IPS-20b (cell line): ENCODE data around the gene MYBPC1.

Source experiments
- H3K27ac ChIP-seq: one replicate; pipeline ENCODE4 v1.5.1; 2013; ENCODE audit warnings: low read length
- H3K27me3 ChIP-seq: 2 replicates; pipeline ENCODE4 v1.6.1; 2013; ENCODE audit warnings: mild to moderate bottlenecking, low read length, inconsistent platforms; ENCODE audit not compliant: insufficient read depth
- H3K36me3 ChIP-seq: 2 replicates; pipeline ENCODE4 v1.6.1; 2013; ENCODE audit warnings: low read depth, mild to moderate bottlenecking, inconsistent platforms, low read length, moderate library complexity; ENCODE audit not compliant: insufficient read depth
- H3K4me1 ChIP-seq: 2 replicates; pipeline ENCODE4 v1.6.1; 2013; ENCODE audit warnings: mild to moderate bottlenecking, control low read depth, inconsistent platforms, low read length, moderate library complexity; ENCODE audit not compliant: insufficient read depth
- H3K4me3 ChIP-seq: 2 replicates; pipeline ENCODE4 v1.5.1; 2013; ENCODE audit warnings: mild to moderate bottlenecking, low read length, inconsistent platforms
- H3K9ac ChIP-seq: 2 replicates; pipeline ENCODE4 v1.6.1; 2013; ENCODE audit warnings: low read depth, mild to moderate bottlenecking, inconsistent platforms, low read length, moderate library complexity
- H3K9me3 ChIP-seq: 2 replicates; pipeline ENCODE4 v1.6.1; 2013; ENCODE audit warnings: mild to moderate bottlenecking, low read depth, low read length, inconsistent platforms; ENCODE audit not compliant: insufficient read depth

Gene MYBPC1

GRCh38 chr12:101578417-101578816 is 16.4 kb upstream of the MYBPC1 start:
- no peak overlapping the region for H3K9ac ChIP-seq

GRCh38 chr12:101581190-101581589 is 13.6 kb upstream of the MYBPC1 start:
- H3K9me3 ChIP-seq, result no peaks in the 10 kb centered on the region

More at GRCh38 chr12:101578417-101578816, 16.4 kb upstream of the MYBPC1 start:
- Histone ChIP-seq H3K9me3 (no peaks in the 10 kb centered on the region), H3K36me3 (no peaks in the 10 kb centered on the region), H3K4me1 (peaks cover 12% of the 10 kb centered on the region; the same call in 1 of the 2 replicates), H3K27me3 (no peaks in the 10 kb centered on the region), H3K4me3 (no peak overlapping the region), H3K27ac (no peak overlapping the region)

GRCh38 chr12:101582937-101583336 is 11.8 kb upstream of the MYBPC1 start:
- no peak overlapping the region for H3K27ac ChIP-seq
- no peaks in the 10 kb centered on the region for H3K36me3 ChIP-seq
- H3K4me1 ChIP-seq, result peaks cover 12% of the 10 kb centered on the region; the same call in 1 of the 2 replicates
- H3K4me3 ChIP-seq, result no peak overlapping the region
- H3K9ac ChIP-seq, result no peak overlapping the region
- no peaks in the 10 kb centered on the region for H3K9me3 ChIP-seq
- no peaks in the 10 kb centered on the region for H3K27me3 ChIP-seq

More at GRCh38 chr12:101581190-101581589, 13.6 kb upstream of the MYBPC1 start:
- H3K4me1 ChIP-seq, result peaks cover 12% of the 10 kb centered on the region; the same call in 1 of the 2 replicates
- H3K36me3 ChIP-seq, result no peaks in the 10 kb centered on the region
- peak overlapping the region; percentile 49; the same call in 1 of the 2 replicates for H3K9ac ChIP-seq
- H3K27me3 ChIP-seq, result no peaks in the 10 kb centered on the region
- H3K4me3 ChIP-seq, result no peak overlapping the region; the same call in 1 of the 2 replicates
- H3K27ac ChIP-seq, result no peak overlapping the region

- no peaks in the 10 kb centered on the region for H3K4me1 ChIP-seq
Measured at GRCh38 chr12:101590383-101590782, 4.4 kb upstream of the MYBPC1 start.

GRCh38 chr12:101591781-101592180 is 3.0 kb upstream of the MYBPC1 start:
- Histone ChIP-seq H3K9ac (no peak overlapping the region), H3K4me1 (peaks cover 3% of the 10 kb centered on the region; the same call in 1 of the 2 replicates), H3K27me3 (no peaks in the 10 kb centered on the region), H3K4me3 (no peak overlapping the region), H3K9me3 (no peaks in the 10 kb centered on the region), H3K27ac (no peak overlapping the region), H3K36me3 (no peaks in the 10 kb centered on the region)

More at GRCh38 chr12:101590383-101590782, 4.4 kb upstream of the MYBPC1 start:
- Histone ChIP-seq H3K9me3 (no peaks in the 10 kb centered on the region), H3K27me3 (no peaks in the 10 kb centered on the region), H3K9ac (no peak overlapping the region), H3K36me3 (no peaks in the 10 kb centered on the region), H3K4me3 (no peak overlapping the region), H3K27ac (no peak overlapping the region)

GRCh38 chr12:101592448-101592847 is 2.3 kb upstream of the MYBPC1 start:
- H3K27me3 ChIP-seq, result no peaks in the 10 kb centered on the region
- peaks cover 6% of the 10 kb centered on the region; the same call in 1 of the 2 replicates for H3K4me1 ChIP-seq
- no peaks in the 10 kb centered on the region for H3K9me3 ChIP-seq
- H3K9ac ChIP-seq, result no peak overlapping the region
- no peak overlapping the region for H3K4me3 ChIP-seq
- H3K36me3 ChIP-seq, result no peaks in the 10 kb centered on the region
- no peak overlapping the region for H3K27ac ChIP-seq

- H3K27me3 ChIP-seq, result no peaks in the 10 kb centered on the region
- no peak overlapping the region for H3K9ac ChIP-seq
- H3K4me1 ChIP-seq, result peaks cover 6% of the 10 kb centered on the region; the same call in 1 of the 2 replicates
- H3K9me3 ChIP-seq, result no peaks in the 10 kb centered on the region
- H3K4me3 ChIP-seq, result no peak overlapping the region
- H3K36me3 ChIP-seq, result no peaks in the 10 kb centered on the region
- H3K27ac ChIP-seq, result no peak overlapping the region
Measured at GRCh38 chr12:101592921-101593320, 1.9 kb upstream of the MYBPC1 start.

GRCh38 chr12:101596172-101596571 is 1.4 kb downstream of the MYBPC1 start:
- Histone ChIP-seq H3K9me3 (no peaks in the 10 kb centered on the region), H3K9ac (no peak overlapping the region), H3K36me3 (no peaks in the 10 kb centered on the region), H3K27me3 (no peaks in the 10 kb centered on the region), H3K4me3 (no peak overlapping the region), H3K27ac (no peak overlapping the region), H3K4me1 (peaks cover 11% of the 10 kb centered on the region)

- no peak overlapping the region for H3K4me3 ChIP-seq
- no peak overlapping the region for H3K9ac ChIP-seq
- H3K27me3 ChIP-seq, result no peaks in the 10 kb centered on the region
- no peaks in the 10 kb centered on the region for H3K36me3 ChIP-seq
- H3K9me3 ChIP-seq, result no peaks in the 10 kb centered on the region
- no peak overlapping the region for H3K27ac ChIP-seq
- peaks cover 11% of the 10 kb centered on the region for H3K4me1 ChIP-seq
Measured at GRCh38 chr12:101597164-101597563, 2.4 kb downstream of the MYBPC1 start.

GRCh38 chr12:101598483-101598882 is 3.7 kb downstream of the MYBPC1 start:
- H3K27ac ChIP-seq, result no peak overlapping the region
- H3K9ac ChIP-seq, result no peak overlapping the region
- no peaks in the 10 kb centered on the region for H3K9me3 ChIP-seq
- no peaks in the 10 kb centered on the region for H3K27me3 ChIP-seq
- no peaks in the 10 kb centered on the region for H3K36me3 ChIP-seq
- H3K4me3 ChIP-seq, result no peak overlapping the region
- peaks cover 11% of the 10 kb centered on the region for H3K4me1 ChIP-seq

- Histone ChIP-seq H3K36me3 (no peaks in the 10 kb centered on the region), H3K9me3 (no peaks in the 10 kb centered on the region), H3K9ac (no peak overlapping the region), H3K27ac (no peak overlapping the region), H3K4me1 (peaks cover 14% of the 10 kb centered on the region), H3K27me3 (no peaks in the 10 kb centered on the region), H3K4me3 (no peak overlapping the region)
Measured at GRCh38 chr12:101599311-101599710, 4.5 kb downstream of the MYBPC1 start.

GRCh38 chr12:101599771-101600484 is 5.2 kb downstream of the MYBPC1 start:
- Histone ChIP-seq H3K4me1 (peaks cover 19% of the 10 kb centered on the region), H3K9ac (no peak overlapping the region), H3K27me3 (no peaks in the 10 kb centered on the region), H3K27ac (no peak overlapping the region), H3K4me3 (no peak overlapping the region), H3K36me3 (no peaks in the 10 kb centered on the region), H3K9me3 (no peaks in the 10 kb centered on the region)
